HG02884 (cell line): ENCODE results near the gene CTSW.

ENCODE experiments used
- ATAC-seq: cut with Tn5 transposase; IDR thresholded peaks from one replicate; pipeline ENCODE4 v1.9.1; 2021; ENCODE audit warnings: mild to moderate bottlenecking, moderate library complexity; ENCODE audit not compliant: unreplicated experiment

CTSW gene

DNA sequence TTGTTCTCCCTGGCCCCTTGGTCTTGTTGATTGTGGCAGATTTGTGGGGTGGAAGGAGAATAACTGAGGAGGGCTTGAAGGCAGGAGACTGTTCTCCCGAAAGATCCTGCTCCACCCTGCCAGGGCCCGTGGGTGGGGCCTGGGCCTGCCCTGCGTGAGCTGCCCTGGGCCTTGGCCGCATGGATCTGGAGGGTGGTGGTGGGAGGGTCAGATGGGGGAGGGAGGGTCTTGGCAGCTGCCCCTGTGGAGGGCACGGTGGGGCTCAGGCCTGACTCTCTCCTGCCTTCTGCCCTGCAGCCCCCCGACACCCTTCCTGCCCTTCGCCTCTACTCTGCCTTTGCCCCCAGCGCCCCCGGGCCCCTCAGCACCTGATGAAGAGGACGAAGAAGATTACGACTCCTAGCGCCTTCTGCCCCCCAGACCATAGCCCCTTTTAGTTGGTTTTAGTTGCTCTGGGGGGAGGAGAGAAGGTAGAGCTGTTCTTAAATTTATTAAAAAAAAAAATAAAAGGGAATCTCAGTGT is 41.5 kb downstream of the CTSW start:
- no peak for ATAC-seq

DNA sequence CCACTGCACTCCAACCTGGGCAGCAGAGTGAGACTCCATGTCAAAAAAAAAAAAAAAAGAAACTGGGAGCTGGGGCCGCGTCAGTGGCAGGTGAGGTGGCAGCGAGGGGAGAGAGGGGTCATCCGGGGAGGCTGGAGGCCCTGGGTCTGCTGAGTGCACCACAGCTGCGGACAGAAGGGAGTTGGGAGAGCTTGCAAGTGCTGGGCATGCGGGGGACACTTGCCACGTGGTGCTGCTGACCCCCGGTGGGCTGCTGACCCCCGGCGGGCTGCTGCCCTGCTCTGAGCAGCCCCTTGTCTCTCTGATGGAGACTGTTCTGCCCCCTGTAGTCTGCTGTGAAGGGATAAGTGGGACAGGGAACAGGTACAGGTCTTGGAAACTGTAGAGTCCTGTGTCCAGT is 42.2 kb downstream of the CTSW start:
- ATAC-seq, result no peak

DNA sequence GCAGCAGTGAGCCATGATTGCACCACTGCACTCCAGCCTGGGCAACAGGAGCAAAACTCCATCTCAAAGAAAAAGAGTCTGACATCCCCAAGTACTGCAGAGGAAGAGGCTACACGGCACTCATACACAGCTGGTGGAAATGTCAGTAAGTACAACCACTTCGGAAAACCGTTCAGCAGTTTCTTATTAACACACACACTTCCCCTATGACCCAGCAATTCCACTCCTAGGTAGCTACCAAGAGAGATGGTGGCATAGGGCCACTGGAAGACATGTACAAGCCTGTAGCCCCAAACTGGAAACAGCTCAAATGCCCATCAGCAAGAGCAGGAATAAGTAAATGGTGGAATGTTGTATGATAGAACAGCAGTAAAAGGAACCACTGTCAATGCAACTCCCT is 42.9 kb downstream of the CTSW start:
- ATAC-seq, result no peak

DNA sequence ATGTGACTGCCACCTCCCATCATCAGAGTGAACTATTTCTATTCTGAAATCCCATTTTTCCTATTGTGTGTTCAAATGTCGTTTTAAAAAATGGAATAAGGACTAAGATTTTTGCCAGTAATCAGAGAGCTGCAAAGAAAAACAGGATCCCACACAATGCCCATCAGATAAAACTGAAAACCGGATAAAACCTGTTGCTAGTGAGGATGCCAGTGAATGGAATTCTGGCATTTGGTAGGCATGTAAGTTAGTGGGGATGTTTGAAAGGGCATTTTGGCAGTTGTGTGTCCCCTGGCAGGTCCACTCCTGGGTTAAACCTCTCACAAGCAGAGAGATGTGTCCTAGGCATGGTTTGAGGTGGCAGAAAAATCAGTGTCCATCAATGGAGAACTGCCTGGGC is 45.8 kb downstream of the CTSW start:
- ATAC-seq, result no peak

DNA sequence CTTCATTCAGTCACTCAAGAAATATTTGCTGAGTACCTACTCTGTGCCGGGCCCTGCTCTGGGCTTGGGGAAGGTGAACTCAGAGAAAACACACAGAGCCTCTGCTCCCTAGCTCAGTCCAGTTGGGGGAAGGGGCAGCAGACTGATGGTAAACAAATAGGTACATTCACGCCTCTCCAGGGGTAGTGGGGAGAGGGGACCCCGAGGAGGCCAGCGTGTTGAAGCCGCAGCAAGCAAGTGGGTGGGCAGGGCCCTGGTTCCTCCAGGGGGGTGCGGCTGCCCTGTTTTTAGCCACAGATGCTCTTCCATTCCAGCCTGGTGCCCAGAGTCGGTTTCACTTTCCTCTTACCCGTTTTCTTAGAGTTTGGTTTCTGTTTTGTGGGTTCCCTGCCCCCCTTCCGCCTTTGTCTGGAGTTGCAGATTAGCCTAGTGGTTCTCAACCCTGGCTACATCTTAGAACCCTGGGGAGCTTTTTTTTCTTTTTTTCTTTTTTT is 48.3 kb downstream of the CTSW start:
- ATAC-seq, result peak; percentile 52

DNA sequence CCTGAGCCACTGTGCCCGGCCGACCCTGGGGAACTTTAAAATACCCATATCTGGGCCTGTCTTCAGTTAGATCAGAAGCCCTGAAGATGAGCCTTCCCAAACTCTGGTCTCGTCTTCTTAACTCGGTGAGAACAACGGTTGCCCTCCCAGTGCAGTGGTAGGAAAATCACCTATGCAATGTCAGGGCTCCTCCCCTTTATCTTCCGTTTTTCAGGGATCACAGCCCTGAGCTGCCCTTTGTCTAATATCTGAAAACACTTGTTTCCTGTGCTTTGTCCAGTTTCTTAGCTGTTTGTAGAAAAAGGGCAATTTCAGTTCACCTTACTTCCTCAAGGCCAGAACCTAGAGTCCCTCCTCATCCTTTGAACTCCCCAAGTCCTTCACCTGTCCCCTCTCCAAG is 49.0 kb downstream of the CTSW start:
- no peak for ATAC-seq

DNA sequence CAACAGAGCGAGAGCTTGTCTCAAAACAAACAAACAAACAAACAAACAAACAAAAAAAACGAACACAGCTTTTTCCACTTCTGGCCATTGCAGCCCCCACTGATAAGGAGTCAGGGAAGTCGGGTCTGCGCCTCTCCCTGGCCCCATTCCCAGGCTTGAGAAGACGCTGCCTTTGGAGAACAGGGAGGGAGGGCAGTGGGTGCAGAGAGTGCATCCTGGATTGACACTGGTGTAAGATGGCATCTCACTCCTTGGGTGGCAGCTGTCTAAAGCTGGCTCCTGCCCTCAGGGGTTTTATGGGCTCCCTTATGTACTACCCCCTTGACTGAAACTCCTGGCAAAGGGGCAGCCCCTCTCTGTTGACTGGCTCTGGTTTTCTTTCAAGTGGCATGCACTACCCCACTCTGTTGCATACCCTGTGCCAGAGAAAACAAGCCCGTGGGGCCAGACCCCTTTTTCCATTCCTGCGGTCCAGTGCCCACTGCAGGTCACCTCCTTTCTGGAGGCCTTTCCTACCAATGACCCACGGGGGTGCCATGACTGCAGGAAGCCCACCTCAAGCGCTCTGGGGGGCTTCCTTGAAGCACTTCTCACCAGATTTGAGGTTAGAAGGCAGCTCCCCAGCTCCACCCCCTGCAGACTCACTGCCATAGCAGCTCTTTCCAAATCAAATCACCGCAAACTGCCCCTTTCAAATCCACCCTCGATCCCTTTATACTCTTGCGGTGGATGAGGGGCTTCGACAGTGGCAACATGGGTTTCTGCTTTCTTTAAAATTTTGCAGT is 52.3 kb downstream of the CTSW start:
- no peak for ATAC-seq

DNA sequence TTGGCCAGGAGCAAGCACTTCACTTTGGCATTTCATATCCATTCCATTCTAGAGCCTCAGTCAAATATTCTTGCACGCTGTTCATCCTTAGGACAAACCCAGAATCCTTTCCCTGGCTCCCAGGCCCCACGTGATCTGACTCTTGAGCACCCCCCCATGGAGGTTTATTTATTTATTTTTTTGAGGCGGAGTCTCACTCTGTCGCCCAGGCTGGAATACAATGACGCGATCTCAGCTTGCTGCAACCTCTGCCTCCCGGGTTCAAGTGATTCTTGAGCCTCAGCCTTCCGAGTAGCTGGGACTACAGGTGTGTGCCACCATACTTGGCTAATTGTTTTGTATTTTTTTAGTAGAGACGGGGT is 52.9 kb downstream of the CTSW start:
- ATAC-seq, result no peak
